H54 (cell line): ENCODE data around the gene NR5A1.

Experiments used
- DNase-seq: peaks from one replicate; pipeline ENCODE4 v3.0.0; 2011; ENCODE audit warnings: low spot score, mixed read lengths; ENCODE audit not compliant: insufficient read length
- FAIRE-seq: peaks from 3 replicates; lab custom pipeline; 2011; peaks lifted over from hg19 to GRCh38; lab: Jason Lieb, UNC
- POLR2A ChIP-seq: IDR thresholded peaks from 2 replicates; pipeline ENCODE4 v1.6.1; 2011; ENCODE audit warnings: low read depth, mild to moderate bottlenecking, low read length

NR5A1 gene

DNA sequence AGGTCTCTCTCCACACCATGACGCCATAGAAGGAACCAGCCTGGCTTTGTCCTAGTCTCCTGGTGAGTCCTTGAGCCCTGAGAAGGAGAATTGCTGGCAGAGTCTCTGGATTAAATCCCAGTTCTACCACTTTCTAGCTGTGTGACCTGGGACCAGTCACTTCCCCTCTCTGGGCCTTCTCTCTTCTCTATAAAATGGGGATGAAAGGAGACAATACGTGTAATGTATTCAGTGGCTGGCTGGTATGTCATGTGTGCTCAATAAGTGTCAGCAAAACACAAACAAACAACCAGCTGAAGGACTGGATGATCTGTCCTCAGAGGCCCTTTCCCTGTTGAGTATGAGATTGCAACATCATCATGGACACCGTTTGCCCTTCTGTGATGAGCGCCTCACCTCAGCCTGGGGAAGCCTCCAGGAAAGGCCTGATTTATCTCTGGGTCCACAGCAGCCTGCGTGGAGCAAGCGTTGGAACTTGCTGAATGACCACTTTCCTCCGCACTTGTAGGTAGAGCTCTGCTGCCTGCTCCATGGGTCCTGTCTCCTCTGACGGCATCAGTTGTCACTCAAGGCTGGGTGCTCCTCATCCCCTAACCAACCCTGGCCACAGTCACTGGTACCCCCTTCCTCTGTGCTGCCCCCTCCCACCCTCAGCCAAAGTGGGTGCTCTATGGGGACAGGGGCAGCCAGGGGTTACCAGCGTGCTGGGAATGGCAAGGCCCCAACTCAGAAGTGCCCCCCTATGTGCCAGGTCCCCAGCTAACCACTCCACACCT lies 3.6 kb upstream of the NR5A1 start:
- DNase-seq = no peak
- FAIRE-seq = no peak
- no peak for TF ChIP-seq POLR2A

DNA sequence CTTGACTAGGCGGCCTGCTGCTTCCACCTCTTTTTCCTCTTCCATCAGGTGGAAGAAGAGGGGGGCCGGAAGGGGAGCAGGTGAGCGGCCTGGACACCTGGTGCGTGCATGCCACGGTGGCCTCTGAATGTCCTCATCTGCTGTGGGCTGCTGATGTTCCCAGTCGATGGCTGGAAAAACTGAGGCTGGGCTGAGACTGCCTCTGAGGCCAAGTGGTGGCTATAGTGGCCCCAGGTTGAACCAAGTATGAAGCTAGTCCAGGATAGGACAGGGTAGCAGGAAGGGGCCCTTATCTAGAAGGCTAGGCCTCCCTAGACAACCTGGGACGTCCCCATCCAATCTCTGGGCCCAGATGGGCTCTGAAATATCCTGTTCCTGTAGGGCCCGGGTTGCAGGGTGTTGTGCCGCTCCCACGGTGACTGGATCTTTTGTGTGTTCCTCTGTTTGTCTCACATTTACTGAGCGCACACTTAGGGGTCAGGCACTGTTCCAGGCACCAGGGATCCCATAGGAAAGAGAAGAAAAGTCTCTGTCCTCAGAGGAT lies 753 bp upstream of the NR5A1 start:
- no peak for FAIRE-seq
- no peak for TF ChIP-seq POLR2A
- DNase-seq = no peak

DNA sequence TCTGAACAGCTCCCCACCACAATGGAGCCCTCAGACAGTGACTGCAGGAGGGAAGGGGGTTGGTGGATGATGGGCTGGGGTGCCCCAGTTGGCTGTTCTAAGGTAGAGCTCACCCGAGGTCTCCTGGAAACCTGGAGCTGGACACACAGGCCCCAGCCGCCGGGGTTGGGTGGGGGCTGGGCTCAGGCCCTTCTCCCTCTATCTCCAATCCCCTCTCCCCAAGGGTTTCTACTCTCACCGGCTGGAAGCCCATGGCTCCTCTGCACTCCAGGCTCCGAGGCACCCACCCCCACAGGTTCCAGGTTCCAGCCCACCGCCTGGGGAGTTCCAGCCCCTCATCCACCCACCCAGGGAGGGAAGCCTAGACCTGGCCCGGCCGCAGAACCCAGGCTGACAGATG lies 766 bp downstream of the NR5A1 start:
- no peak for TF ChIP-seq POLR2A
- DNase-seq (no peak), FAIRE-seq (no peak)

DNA sequence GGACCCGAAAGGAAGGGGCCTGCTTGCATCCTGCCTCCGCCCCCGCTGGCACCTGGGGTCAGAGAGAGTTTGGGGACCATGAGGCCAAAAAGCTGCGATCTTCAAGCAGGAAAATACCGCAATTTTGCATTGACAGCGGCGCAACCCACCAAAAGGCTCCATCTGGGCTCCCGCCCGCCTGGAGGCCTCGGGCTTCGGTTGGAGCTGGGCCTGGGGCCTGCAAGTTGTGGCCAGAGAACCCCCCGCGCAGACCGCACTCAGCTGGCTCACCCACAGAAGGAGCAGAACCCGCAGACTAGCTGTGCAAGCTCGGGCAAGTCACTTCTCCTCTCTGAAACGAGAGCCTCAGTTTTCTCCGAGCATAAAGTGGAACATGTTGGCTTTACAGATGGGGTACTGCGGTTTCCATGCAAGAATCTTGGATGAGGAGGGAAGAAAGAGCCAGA lies 1.3 kb downstream of the NR5A1 start:
- no peak for TF ChIP-seq POLR2A
- FAIRE-seq (no peak), DNase-seq (no peak)

DNA sequence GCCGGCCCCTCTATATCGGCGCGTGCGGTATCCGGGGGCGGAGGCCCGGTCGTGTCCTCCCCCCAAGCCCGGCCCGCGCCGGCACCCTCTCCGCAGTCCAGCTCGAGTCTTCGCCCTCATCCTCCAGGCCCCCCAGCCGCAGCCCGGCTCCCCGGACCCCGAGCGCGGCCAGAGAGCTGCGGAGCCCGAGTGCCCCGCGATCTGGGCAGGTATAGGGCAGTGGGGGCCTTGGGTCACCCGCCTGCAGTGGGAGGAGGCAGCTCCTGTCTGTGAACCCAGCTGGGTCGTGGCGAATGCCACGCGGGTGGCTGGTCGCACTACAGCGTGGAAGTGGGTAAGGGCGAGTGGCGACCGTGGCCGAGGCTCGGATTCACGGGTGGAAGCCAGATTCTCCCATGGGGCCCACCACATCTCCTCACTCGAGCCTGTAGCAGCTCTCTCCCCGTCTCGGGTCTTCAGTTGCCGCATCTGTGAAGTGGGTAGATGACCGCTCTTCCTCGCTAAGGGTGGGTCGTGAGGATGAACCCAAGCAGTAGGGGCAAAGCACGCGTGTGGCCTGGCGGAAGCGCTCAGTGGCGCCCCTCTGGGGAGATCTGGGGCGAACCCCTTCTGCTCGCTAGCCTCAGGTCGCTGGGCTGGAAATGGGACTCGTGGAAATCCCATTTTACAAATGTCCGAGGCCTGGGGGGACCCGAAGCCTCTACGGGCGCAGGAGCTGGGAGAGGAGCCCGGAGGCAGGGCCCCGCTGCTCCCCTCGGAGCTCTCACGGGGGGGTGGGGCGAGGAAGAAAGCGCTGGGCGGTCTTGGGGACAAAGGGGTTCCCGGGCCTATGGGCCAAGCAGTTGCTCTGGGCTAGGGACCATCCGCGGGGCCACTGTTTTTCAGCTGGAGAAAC lies 1.9 kb downstream of the NR5A1 start:
- no peak for FAIRE-seq
- DNase-seq = no peak
- TF ChIP-seq POLR2A = no peak

DNA sequence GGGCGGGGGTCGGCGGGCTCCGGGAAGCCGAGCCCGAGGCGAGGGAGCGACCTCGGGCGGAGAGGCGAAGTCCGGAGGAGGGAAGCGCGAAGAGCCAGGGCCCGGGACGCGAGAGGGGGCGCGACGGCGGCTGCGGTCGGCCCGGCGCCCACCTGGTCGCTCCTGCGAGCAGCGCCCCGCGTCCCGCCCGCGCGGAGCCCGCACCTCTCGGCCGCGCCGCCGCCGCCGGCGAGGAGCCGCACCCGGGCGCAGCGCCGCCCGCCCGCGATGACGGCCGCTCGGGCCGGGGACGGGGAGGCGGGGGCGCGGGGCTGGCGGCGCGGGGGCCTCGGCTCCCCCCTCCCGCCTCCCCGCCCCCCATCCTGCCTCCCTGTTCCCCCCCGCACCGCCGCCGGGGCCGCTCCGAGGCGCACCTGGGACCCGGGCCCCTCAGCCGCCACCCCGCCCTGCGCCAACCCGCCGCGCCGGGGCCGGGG lies 2.6 kb downstream of the NR5A1 start:
- TF ChIP-seq POLR2A = no peak
- DNase-seq = no peak
- no peak for FAIRE-seq

DNA sequence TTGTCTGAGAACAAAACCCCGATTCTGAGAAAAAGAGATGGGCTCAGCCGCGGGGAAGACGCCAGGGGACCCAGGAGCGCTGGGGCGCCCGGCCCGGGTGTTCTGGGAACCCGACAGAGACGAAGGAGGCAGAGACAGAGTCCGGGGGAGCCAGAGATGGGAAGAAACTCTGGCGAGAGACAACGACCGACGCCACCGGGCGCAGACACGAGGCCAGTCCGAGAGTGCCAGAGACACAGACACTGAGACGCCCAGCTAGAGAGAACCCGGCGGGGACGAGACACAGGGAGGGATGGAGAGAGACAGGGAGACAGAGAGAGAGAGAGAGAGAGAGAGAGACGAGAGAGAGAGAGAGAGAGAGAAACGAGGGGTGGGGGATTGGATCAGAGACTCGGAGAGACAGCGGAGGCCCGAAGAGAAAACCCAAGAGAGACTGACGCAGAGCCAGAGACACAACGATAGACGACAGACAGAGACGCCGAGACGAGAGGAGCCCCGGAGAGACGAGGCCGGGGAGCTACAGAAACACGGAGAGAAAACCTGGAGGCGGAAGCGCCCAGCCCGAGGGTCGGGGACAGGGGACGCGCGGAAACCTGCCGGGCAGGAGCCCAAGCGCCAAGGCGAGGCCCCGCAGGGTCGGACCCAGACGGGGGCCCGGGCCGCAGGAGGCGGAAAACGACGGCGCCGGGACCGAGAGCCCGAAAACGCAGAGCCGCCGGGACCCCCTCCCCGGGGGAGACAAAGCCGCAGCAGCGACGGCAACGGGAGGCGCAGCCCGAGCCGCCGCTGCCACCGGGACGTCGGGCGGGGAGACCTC lies 3.3 kb downstream of the NR5A1 start:
- FAIRE-seq = no peak
- DNase-seq = no peak
- TF ChIP-seq POLR2A = no peak

DNA sequence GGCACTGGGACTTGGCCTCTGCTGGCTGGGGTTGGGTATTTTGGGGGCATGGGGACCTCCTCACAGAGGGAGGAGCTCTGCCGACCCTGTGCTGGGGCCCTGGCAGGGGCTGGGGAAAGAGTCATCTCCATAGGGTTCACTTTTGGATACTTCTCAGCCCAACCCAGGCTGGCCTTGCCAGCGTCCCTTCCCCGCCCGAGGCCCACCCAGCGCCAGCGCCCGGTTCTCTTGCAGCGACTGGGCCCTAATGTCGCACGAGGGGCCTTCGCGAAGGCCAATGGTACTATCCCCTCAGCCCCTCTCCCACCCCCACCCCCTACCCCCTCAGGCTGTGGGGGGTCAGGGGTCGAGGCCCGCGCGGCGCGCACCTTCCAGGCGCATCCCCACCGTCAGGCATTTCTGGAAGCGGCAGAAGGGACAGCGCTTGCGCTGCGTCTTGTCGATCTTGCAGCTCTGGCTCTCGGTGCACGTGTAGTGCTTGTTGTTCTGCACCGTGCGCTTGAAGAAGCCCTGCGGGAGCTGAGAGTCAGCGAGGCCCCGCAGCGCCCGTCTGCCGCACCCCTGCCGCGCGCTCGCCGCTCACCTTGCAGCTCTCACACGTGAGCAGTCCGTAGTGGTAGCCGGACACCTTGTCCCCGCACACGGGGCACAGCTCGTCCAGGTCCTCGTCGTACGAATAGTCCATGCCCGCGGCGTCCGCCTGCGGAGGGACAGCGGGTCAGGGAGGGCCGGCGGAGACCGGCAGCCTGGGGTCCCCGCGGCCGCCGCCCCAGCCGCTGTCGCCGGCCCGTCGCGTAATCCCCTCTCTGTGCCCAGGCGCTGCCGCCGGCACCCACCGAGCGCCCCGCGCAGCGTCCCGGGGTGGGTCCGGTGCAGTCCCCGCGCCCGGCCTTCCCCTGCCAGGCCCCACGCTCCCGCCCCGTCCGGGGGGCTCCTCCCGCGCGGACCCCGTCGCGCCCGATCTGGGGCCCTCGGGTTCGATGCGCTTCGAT lies 4.2 kb downstream of the NR5A1 start:
- no peak for DNase-seq
- TF ChIP-seq POLR2A = no peak
- no peak for FAIRE-seq

DNA sequence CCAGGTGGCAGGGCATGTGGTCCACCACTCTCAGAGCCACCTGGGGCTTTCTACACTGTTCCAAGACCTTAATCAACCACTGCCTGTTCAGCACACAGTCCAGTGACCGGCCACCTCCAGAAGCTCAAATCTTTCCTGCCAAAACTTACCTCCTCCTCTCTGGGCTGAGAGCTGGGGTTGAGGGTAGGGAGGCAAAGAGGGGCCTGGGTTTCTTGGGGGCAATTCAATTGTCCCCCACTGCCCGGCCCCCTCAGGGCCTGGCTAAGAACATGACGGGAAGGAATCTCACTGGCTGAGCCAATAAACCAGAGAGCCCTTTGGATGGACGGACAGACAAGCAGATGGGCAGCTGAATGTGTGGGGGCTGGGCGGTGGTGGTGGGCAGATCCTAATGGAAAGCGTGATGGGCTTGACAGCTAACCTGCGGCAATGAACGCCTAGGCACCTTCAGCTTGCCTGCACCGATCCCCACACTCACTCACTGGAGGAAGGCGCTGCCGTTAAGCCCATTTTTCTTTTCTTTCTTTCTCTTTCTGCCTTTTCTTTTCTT lies 5.4 kb downstream of the NR5A1 start:
- no peak for TF ChIP-seq POLR2A
- no peak for FAIRE-seq
- DNase-seq = no peak

DNA sequence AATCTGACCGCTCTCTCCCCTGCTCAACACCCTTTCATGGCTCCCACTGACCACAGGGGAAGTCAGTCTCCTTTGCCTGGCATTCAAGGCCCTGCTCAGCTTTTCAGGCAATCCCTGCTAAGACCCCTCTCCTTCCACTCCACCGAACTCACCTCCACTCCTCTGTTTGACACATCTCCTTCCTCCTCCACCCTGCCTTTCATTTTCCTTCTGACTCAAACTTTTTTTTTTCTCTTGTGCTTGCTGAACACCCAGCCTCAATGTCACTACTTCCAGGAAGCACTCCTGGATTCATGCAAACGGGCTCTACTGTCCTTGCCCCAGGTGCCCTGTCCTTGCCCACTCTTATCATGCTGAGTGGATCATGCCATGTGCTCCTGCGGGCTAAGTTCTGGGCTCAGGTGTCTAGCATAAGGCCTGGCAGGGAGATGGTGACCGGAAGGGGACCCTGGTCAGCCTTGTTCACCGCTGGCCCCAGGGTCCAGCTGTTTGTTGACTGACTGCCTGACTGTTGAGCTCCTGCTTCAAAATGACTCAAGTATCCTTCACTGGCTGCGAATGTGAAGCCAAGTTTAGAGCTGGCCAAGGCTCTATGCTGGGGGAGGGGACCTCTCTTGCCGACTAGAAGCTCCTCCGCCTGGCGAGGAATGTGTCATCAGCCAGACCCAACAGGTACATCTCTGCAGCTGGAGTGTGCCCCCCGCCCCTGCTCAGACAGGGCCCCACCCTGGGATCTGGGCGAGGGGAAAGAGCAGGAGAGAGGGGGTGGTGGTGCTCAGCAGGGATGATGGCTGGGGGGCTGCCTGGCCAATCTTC lies 6.2 kb downstream of the NR5A1 start:
- DNase-seq = no peak
- TF ChIP-seq POLR2A = no peak
- no peak for FAIRE-seq

DNA sequence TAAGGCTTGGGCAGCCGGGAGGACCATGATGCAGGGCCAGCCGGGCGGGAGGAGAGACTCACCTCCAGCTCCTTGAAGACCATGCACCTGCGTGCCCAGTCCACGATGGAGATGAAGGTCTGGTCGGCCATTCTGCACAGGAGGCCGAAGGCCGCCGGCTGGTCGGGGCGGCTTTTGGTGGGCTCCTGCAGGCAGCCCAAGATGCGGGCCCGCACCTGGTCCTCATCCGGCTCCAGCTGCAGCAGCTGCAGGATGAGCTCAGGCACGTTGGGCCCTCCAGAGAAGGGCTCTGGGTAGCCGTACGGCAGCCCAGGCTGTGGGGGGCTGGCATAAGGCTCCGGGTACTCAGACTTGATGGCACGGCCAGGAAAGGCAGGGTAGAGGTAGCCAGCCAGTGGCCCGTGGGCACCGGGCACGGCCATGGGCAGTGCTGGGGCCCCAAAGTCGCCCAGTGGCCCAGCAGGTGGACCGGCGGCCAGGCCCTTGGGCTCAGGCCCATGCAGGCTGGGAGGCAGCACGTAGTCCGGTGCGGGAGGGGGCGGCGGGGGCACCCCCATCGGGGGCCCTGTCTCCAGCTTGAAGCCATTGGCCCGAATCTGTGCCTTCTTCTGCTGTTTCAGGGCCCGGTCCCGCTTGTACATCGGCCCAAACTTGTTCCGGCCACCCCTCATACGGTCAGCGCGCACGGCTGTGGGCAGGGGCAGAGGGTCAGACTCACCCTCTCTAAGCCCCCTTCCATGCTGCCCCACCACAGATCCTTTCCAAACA lies 7.0 kb downstream of the NR5A1 start:
- FAIRE-seq (no peak), DNase-seq (no peak)
- TF ChIP-seq POLR2A = no peak
